Skeletal muscle tissue (tissue), 4 donors: Measurements from ENCODE around the gene IPO9. TPM values are rescaled to one million over a fixed set of nuclear protein-coding genes. Genes with fewer than 3 reads are reported as not detected.

Source experiments
- H3K27ac ChIP-seq: one replicate; pipeline ENCODE4 v1.7.0; 2013; ENCODE audit warnings: mild to moderate bottlenecking, low read depth, low read length, inconsistent platforms
- H3K27me3 ChIP-seq, 3 donors: one replicate each; pipeline ENCODE4 v1.7.0; 2013; ENCODE audit warnings: low read length in 3 of 3; ENCODE audit not compliant: control insufficient read depth in 3 of 3, insufficient read depth in 3 of 3
- H3K36me3 ChIP-seq, 3 donors: one replicate each; pipeline ENCODE4 v1.7.0; 2013; ENCODE audit warnings: low read length in 3 of 3; ENCODE audit not compliant: control insufficient read depth in 3 of 3, insufficient read depth in 3 of 3
- H3K4me1 ChIP-seq, 3 donors: one replicate each; pipeline ENCODE4 v1.7.0; 2013; ENCODE audit warnings: low read length in 3 of 3, mild to moderate bottlenecking in 3 of 3; ENCODE audit not compliant: control insufficient read depth in 3 of 3, insufficient read depth in 3 of 3
- H3K4me3 ChIP-seq, 3 donors: one replicate each; pipeline ENCODE4 v1.7.0; 2013; ENCODE audit warnings: low read length in 3 of 3
- H3K9ac ChIP-seq, 3 donors: one replicate each; pipeline ENCODE4 v1.7.0; 2013; ENCODE audit warnings: low read length in 3 of 3, mild to moderate bottlenecking in 3 of 3, moderate library complexity in 2 of 3, low read depth in 1 of 3
- H3K9me3 ChIP-seq, 3 donors: one replicate each; pipeline ENCODE4 v1.7.0; 2013; ENCODE audit warnings: low read length in 3 of 3; ENCODE audit not compliant: control insufficient read depth in 3 of 3
- total RNA-seq: library from RNA; depleted of rRNA; stranded (reverse); fragments of >200 nt; gene quantifications from one replicate; pipeline ENCODE4 v1.2.3, GENCODE V29; 2014
- donor health status: Osteomylitis.

The IPO9 gene
- 19.3 TPM for total RNA-seq

DNA sequence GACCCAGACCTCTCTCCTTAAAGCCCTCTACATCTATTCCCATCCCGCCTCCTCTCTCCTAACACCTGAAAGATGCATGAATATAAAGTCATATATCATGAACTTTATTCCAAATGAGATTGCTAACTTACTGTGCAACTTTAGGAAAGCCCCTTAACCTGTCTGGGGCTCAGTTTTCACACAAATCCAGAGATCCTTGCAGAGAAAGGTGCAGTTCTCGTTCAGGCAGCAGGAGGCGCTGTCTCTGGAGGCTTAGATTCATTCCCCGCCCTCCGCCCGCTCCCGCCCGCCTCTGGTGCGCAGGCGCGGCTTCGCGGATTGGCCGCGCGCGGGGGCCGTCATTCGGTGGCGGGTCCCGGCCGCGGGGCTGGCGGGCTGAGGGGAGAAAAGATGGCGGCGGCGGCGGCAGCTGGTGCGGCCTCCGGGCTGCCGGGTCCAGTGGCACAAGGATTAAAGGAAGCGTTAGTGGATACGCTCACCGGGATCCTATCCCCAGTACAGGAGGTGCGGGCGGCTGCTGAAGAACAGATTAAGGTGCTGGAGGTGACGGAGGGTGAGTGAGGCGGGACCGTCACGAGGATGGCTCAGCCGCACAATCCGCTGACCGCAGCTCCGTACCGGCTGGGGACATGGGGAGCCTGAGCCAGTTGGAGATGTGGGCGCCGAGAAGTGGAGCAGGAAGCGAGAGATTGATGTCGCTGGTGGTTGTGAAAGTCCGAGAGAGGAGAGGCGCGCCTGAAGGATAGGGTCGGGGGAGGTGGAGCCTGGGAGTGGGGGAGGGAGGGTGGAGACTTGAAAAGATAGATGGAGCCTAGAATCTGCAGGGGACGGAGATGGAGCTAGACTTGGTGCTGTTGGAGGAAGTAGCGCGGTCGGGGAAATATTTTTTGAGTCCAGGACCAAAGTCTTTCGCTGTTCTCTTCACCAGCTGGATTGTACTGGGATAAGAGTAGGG is at the start of gene IPO9:
Gene IPO9 (plus strand): TSS at position 338 of the 955 bp plus-strand sequence. CDS start 53 bp downstream, at position 391.
- Histone ChIP-seq H3K27ac (peak within 1 kb of the TSS; percentile 95), H3K9ac (peak within 1 kb of the TSS; percentile 97 to 99 (median 99)), H3K4me1 (peaks cover 14 to 28% (median 24%) of the 10 kb centered on the region in 3 donors), H3K9me3 (no peaks in the 10 kb centered on the region), H3K36me3 (no peaks in the 10 kb centered on the region), H3K4me3 (peak within 1 kb of the TSS; percentile 97 to 100 (median 98)), H3K27me3 (no peaks in the 10 kb centered on the region)

DNA sequence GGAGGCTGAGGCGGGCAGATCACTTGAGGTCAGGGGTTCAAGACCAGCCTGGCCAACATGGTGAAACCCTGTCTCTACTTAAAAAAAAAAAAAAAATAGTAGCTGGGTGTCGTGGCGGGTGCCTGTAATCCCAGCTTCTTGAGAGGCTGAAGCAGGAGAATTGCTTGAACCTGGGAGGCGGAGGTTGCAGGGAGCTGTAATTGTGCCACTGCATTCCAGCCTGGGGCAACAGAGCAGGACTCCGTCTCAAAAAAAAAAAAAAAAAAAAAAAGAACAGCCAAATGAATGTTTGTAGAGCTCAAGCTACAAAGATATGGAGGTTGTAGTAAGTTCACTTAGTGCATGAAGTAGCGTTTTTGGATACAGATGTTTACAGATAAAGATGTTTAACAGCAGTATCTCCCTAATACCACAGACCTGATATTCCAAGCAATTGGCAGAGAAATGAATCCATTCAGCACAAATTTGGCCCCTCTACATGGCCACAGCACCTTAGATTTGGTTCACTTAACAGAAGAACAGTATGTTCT is 49.5 kb upstream of the IPO9 start:
- no peak overlapping the region for H3K9ac ChIP-seq
- no peak overlapping the region for H3K27ac ChIP-seq
- H3K4me3 ChIP-seq: no peak overlapping the region
- no peaks in the 10 kb centered on the region for H3K27me3 ChIP-seq
- peaks cover 3 to 22% (median 6%) of the 10 kb centered on the region in 3 donors for H3K36me3 ChIP-seq
- H3K9me3 ChIP-seq: no peaks in the 10 kb centered on the region
- H3K4me1 ChIP-seq: peaks cover 0 to 4% (median 0%) of the 10 kb centered on the region in 3 donors

DNA sequence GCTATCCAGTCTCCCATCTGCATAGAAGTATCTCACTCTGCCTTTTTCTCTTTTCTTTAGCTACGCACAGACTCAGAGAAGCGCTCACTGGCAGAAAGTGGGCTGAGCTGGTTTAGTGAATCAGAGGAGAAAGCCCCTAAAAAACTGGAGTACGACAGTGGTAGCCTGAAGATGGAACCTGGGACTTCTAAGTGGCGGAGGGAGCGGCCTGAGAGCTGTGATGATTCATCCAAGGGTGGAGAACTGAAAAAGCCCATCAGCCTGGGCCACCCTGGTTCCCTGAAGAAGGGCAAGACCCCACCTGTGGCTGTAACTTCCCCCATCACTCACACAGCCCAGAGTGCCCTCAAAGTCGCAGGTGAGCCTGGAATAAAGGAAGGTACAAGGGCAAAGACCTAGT is 48.0 kb upstream of the IPO9 start:
- Histone ChIP-seq H3K27me3 (no peaks in the 10 kb centered on the region), H3K9me3 (no peaks in the 10 kb centered on the region), H3K27ac (no peak overlapping the region), H3K4me1 (peaks cover 0 to 4% (median 0%) of the 10 kb centered on the region in 3 donors), H3K36me3 (peaks cover 3 to 23% (median 6%) of the 10 kb centered on the region in 3 donors), H3K9ac (no peak overlapping the region), H3K4me3 (no peak overlapping the region)

DNA sequence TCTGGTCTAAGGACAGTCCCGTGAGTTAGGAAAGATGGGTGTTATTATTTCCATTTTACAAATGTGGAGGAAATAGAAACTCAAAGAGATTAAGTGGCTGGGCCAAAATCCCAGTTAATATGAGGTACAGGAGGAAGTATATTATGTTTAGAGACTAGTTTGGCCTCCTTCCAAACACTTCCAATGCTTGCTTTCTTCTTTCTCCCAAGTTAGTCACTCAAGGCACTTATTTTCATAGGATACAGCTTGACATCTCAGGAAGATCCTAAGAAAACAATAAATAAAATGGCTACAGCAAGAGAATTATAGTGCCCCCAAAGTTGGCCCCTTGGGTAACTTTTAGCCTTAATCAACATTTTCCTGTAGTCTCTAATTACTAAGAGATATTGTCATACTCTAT is 47.5 kb upstream of the IPO9 start:
- Histone ChIP-seq H3K36me3 (peaks cover 3 to 27% (median 8%) of the 10 kb centered on the region in 3 donors), H3K4me1 (peaks cover 3 to 4% (median 3%) of the 10 kb centered on the region in 3 donors), H3K27me3 (no peaks in the 10 kb centered on the region)

DNA sequence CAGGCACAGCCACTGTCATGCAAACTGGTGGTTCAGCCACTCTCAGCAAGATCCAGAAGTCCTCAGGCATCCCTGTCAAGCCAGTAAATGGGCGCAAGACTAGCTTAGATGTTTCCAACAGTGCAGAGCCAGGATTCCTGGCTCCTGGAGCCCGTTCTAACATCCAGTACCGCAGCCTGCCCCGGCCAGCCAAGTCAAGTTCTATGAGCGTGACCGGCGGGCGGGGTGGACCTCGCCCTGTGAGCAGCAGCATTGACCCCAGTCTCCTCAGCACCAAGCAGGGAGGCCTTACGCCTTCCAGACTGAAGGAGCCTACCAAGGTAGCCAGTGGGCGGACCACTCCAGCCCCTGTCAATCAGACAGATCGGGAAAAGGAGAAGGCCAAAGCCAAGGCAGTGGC is 46.6 kb upstream of the IPO9 start:
- H3K9me3 ChIP-seq: no peaks in the 10 kb centered on the region
- H3K4me1 ChIP-seq: peaks cover 9 to 12% (median 10%) of the 10 kb centered on the region in 3 donors
- H3K27ac ChIP-seq: no peak overlapping the region
- no peaks in the 10 kb centered on the region for H3K27me3 ChIP-seq
- H3K4me3 ChIP-seq: no peak overlapping the region
- peaks cover 3 to 28% (median 9%) of the 10 kb centered on the region in 3 donors for H3K36me3 ChIP-seq
- no peak overlapping the region for H3K9ac ChIP-seq

More for the DNA sequence above, 47.5 kb upstream of the IPO9 start:
- H3K4me3 ChIP-seq: no peak overlapping the region
- H3K9me3 ChIP-seq: no peaks in the 10 kb centered on the region
- H3K27ac ChIP-seq: no peak overlapping the region
- H3K9ac ChIP-seq: no peak overlapping the region

DNA sequence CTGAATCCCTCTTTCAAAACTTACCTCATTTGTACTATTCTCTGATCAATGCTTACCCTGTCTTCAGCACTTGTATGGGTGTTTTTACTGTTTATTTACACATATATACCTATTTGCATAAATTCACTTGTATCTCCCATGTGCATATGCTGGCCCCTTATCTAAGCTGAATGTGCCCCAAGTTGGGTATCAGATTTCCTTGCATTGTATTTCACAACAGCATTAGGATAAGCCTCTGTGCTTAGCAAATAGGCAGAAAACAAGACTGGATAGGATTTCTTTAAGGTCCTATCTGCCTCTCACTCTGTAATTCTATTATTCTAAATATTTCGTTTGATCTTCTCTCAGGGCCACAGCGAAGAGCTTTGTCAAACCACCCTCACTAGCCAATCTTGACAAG is 45.9 kb upstream of the IPO9 start:
- no peak overlapping the region for H3K27ac ChIP-seq
- H3K9me3 ChIP-seq: no peaks in the 10 kb centered on the region
- peaks cover 3 to 32% (median 13%) of the 10 kb centered on the region in 3 donors for H3K36me3 ChIP-seq
- H3K4me1 ChIP-seq: peaks cover 9 to 10% (median 9%) of the 10 kb centered on the region in 3 donors
- no peaks in the 10 kb centered on the region for H3K27me3 ChIP-seq
- H3K9ac ChIP-seq: no peak overlapping the region
- H3K4me3 ChIP-seq: no peak overlapping the region

DNA sequence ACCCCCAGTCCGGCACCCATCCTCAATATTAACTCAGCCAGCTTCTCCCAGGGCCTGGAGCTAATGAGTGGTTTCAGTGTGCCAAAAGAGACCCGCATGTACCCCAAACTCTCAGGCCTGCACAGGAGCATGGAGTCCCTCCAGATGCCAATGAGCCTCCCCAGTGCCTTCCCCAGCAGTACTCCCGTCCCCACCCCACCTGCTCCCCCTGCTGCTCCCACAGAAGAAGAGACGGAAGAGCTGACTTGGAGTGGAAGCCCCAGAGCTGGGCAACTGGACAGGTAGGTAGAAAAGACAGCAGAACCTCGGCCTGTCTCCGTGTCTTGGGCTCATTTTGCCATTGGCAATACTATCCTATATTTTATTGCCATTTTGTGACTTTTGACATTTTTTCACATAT is 45.4 kb upstream of the IPO9 start:
- no peak overlapping the region for H3K4me3 ChIP-seq
- H3K27ac ChIP-seq: no peak overlapping the region
- peaks cover 8 to 10% (median 9%) of the 10 kb centered on the region in 3 donors for H3K4me1 ChIP-seq
- no peaks in the 10 kb centered on the region for H3K9me3 ChIP-seq
- no peaks in the 10 kb centered on the region for H3K27me3 ChIP-seq
- peaks cover 3 to 36% (median 13%) of the 10 kb centered on the region in 3 donors for H3K36me3 ChIP-seq
- no peak overlapping the region for H3K9ac ChIP-seq

DNA sequence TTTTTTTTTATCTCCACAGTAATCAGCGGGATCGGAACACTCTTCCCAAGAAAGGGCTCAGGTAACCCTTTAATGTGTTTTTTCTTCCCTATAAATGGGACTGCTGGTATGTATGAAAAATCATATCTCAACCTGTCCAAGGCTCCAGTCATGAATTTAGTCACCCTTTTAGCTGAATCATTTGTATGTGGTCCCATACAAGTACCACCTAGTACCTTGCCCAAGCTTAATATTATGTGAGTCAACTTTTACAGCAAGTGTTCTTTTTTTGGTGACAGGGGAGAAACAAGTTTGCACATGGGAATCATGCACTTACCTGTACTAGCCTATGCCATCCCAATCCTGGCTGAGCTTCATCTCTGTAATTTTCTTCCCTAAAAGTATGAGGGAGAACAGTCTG is 43.7 kb upstream of the IPO9 start:
- Histone ChIP-seq H3K4me3 (no peak overlapping the region), H3K4me1 (peaks cover 16 to 19% (median 18%) of the 10 kb centered on the region in 3 donors), H3K9me3 (no peaks in the 10 kb centered on the region), H3K27ac (no peak overlapping the region), H3K36me3 (peaks cover 2 to 37% (median 13%) of the 10 kb centered on the region in 3 donors), H3K9ac (no peak overlapping the region), H3K27me3 (peaks cover 0 to 4% (median 0%) of the 10 kb centered on the region in 3 donors)

DNA sequence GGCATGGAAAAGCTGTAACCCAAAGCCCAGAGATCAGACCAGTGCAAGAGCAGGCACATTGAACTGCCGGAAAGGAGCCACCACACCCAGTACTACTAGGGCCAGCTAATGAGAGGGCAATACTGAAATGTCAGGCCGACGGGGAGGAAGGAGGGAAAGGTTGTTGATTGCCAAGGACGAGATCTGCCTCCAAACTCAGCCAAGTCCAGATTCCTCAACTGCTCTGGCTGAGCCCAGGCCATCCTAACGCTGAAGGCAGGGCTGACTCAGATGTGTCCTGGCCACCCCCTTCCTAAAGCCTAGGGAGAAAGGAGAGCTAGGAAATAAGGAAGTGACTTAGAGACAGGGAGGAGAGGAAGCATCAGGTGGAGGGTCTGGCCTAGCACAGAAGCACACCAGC is 42.1 kb upstream of the IPO9 start:
- Histone ChIP-seq H3K9me3 (no peaks in the 10 kb centered on the region), H3K4me3 (no peak overlapping the region), H3K27me3 (peaks cover 0 to 4% (median 0%) of the 10 kb centered on the region in 3 donors), H3K4me1 (peaks cover 31 to 33% (median 33%) of the 10 kb centered on the region in 3 donors), H3K27ac (no peak overlapping the region), H3K36me3 (peaks cover 0 to 27% (median 13%) of the 10 kb centered on the region in 3 donors), H3K9ac (no peak overlapping the region)

DNA sequence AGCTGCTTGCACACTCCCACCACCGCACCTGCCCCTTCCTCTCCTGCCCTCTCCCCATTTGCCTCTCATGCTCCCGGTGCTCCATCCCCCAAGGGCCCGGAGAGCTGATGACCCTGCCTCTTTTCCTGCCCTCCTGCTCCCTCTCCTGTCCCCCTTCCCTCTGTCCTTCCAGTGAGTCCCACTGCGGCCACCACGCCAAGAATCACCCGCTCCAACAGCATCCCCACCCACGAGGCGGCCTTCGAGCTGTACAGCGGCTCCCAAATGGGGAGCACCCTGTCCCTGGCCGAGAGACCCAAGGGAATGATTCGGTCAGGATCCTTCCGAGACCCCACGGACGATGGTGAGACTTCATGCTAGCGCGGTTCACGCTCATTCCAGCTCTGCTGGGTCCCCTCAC is 40.7 kb upstream of the IPO9 start:
- Histone ChIP-seq H3K27ac (no peak overlapping the region), H3K9ac (no peak overlapping the region), H3K36me3 (peaks cover 0 to 17% (median 8%) of the 10 kb centered on the region in 3 donors), H3K27me3 (peaks cover 0 to 11% (median 0%) of the 10 kb centered on the region in 3 donors), H3K4me1 (peaks cover 43 to 47% (median 44%) of the 10 kb centered on the region in 3 donors), H3K4me3 (no peak overlapping the region), H3K9me3 (no peaks in the 10 kb centered on the region)
